Endothelial cell of umbilical vein (primary cell): ENCODE results near the gene CFAP46. TPM values are rescaled to one million over a fixed set of nuclear protein-coding genes. Genes with fewer than 3 reads are reported as not detected.

Source experiments
- BruUV-seq: library from RNA; stranded (reverse); fragments of 400-500 nt; replicated peaks from 2 replicates; lab custom pipeline; 2021; lab: Mats Ljungman, UMichigan
- CTCF ChIA-PET: fragments of 300-600, 350-600 bp; sonication (Branson Sonifier 250); formaldehyde crosslinking; loops from one replicate; lab custom pipeline; 2021; ENCODE audit warnings: antibody characterized with exemption, inconsistent platforms; lab: Charles Lee
- POLR2A ChIA-PET: fragments of 300-600, 350-600 bp; sonication (Branson Sonifier 250); formaldehyde crosslinking; loops from one replicate; lab custom pipeline; 2021; ENCODE audit warnings: antibody characterized with exemption, inconsistent platforms; lab: Charles Lee
- DNase-seq: peaks from one replicate; pipeline ENCODE4 v3.0.0-alpha.2; 2011; ENCODE audit warnings: low read depth, low spot score
- FAIRE-seq: peaks from 2 replicates; lab custom pipeline; 2011; peaks lifted over from hg19 to GRCh38; lab: Jason Lieb, UNC
- H2AFZ ChIP-seq: 2 replicates; pipeline ENCODE4 v1.6.0; 2012; ENCODE audit warnings: low read depth, low read length, control low read depth, inconsistent platforms
- H3K27ac ChIP-seq: 2 replicates; pipeline ENCODE4 v1.5.1; 2011; ENCODE audit warnings: low read depth, mild to moderate bottlenecking, control low read depth, low read length, moderate library complexity; ENCODE audit not compliant: insufficient read depth
- H3K27me3 ChIP-seq, 2 experiments: 2 replicates each; pipeline versions ENCODE4 v1.6.0 to v1.6.1; 2011; ENCODE audit warnings: low read length in 2 of 2, mixed read lengths in 1 of 2; ENCODE audit not compliant: control insufficient read depth in 2 of 2, insufficient read depth in 2 of 2
- H3K36me3 ChIP-seq, 2 experiments: 2 replicates in 1 of 2; 3 replicates in 1 of 2; pipeline ENCODE4 v1.5.1; 2011; ENCODE audit warnings: low read length in 2 of 2, mild to moderate bottlenecking in 1 of 2, moderate library complexity in 1 of 2; ENCODE audit not compliant: control insufficient read depth in 2 of 2, insufficient read depth in 2 of 2; ENCODE audit errors: extremely low read depth in 1 of 2
- H3K4me1 ChIP-seq: 3 replicates; pipeline ENCODE4 v1.5.1; 2011; ENCODE audit warnings: mild to moderate bottlenecking, low read length; ENCODE audit not compliant: control insufficient read depth, insufficient read depth; ENCODE audit errors: extremely low read depth
- H3K4me2 ChIP-seq: 2 replicates; pipeline ENCODE4 v1.6.1; 2011; ENCODE audit warnings: low read length, control low read depth, mixed read lengths; ENCODE audit not compliant: insufficient read depth
- H3K4me3 ChIP-seq, 3 experiments: fragments of 200-600 bp in 1 of 3; sonication (generic), shearing (Covaris generic) in 1 of 3; replicated peaks in 1 of 3; 2 replicates each; pipeline ENCODE4 v1.5.1; 2011 to 2016; ENCODE audit warnings: control low read depth in 3 of 3, low read length in 3 of 3, mild to moderate bottlenecking in 2 of 3, inconsistent platforms in 1 of 3, low read depth in 1 of 3, moderate library complexity in 1 of 3; ENCODE audit not compliant: insufficient read depth in 1 of 3
- H3K79me2 ChIP-seq: 2 replicates; pipeline ENCODE4 v1.6.0; 2012; ENCODE audit warnings: low read length, inconsistent platforms; ENCODE audit not compliant: control insufficient read depth, insufficient read depth
- H3K9ac ChIP-seq: replicated peaks from 2 replicates; pipeline ENCODE3; 2011; ENCODE audit warnings: low read length, control low read depth; ENCODE audit not compliant: insufficient read depth; ENCODE audit errors: extremely low read depth
- H3K9me1 ChIP-seq: replicated peaks from 3 replicates; pipeline ENCODE4 v1.6.0; 2011; ENCODE audit warnings: mild to moderate bottlenecking, low read length; ENCODE audit not compliant: control insufficient read depth, insufficient read depth; ENCODE audit errors: extremely low read depth
- H3K9me3 ChIP-seq: replicated peaks from 2 replicates; pipeline ENCODE4 v1.5.1; 2012; ENCODE audit warnings: low read length, inconsistent platforms; ENCODE audit not compliant: control insufficient read depth, insufficient read depth
- H4K20me1 ChIP-seq: replicated peaks from 2 replicates; pipeline ENCODE3; 2011; ENCODE audit warnings: mild to moderate bottlenecking, low read length; ENCODE audit not compliant: control insufficient read depth, insufficient read depth; ENCODE audit errors: extremely low read depth
- EZH2 ChIP-seq: IDR thresholded peaks from 2 replicates; pipeline ENCODE4 v1.6.1; 2012; ENCODE audit warnings: borderline replicate concordance, low read depth, mild to moderate bottlenecking, moderate library complexity, low read length, inconsistent platforms; ENCODE audit not compliant: severe bottlenecking
- FOS ChIP-seq: IDR thresholded peaks from 2 replicates; pipeline ENCODE4 v1.6.1; 2011; ENCODE audit warnings: mild to moderate bottlenecking, low read length, moderate library complexity, borderline replicate concordance; ENCODE audit not compliant: insufficient read depth
- GATA2 ChIP-seq: IDR thresholded peaks from 2 replicates; pipeline ENCODE4 v1.7.0; 2011; ENCODE audit warnings: low read depth, mild to moderate bottlenecking, moderate library complexity, mixed read lengths, low read length; ENCODE audit not compliant: insufficient read length, insufficient read depth
- JUN ChIP-seq: IDR thresholded peaks from 2 replicates; pipeline ENCODE4 v1.6.1; 2011; ENCODE audit warnings: borderline replicate concordance, low read depth; ENCODE audit not compliant: insufficient read length, insufficient read depth
- MYC ChIP-seq: IDR thresholded peaks from one replicate; pipeline ENCODE4 v1.6.1; 2011; ENCODE audit warnings: mild to moderate bottlenecking, low read depth, low read length
- POLR2A ChIP-seq: IDR thresholded peaks from 2 replicates; pipeline ENCODE4 v1.6.1; 2012; ENCODE audit warnings: low read depth, mild to moderate bottlenecking, control low read depth, low read length
- POLR2AphosphoS5 ChIP-seq: IDR thresholded peaks from 2 replicates; pipeline ENCODE4 v1.6.1; 2012; ENCODE audit warnings: low read depth, mild to moderate bottlenecking, control low read depth, low read length, moderate library complexity; ENCODE audit not compliant: insufficient read depth
- dilution Hi-C: fragments of 300-500 bp; cut with MboI; formaldehyde crosslinking; loops from one replicate; pipeline ENCODE4 v1.15.0; 2019; ENCODE audit warnings: low sequenced_read_pairs; ENCODE audit not compliant: extremely low pct_ligation_motif_present
- intact Hi-C: fragments of 100-400 bp; cut with micrococcal nuclease; formaldehyde crosslinking; loops from one replicate; pipeline ENCODE4 v1.10.0; 2022
- polyA plus RNA-seq, 4 experiments: library from polyadenylated mRNA; depleted of rRNA in 3 of 4; stranded (reverse) in 3 of 4; unstranded in 1 of 4; fragments of >200 nt; gene quantifications; 2 replicates each; pipeline versions ENCODE4 v1.2.1 to v1.2.3, GENCODE V29; 2011 to 2012; ENCODE audit warnings: missing spikeins in 1 of 4
- total RNA-seq: library from RNA; stranded (reverse); gene quantifications from 2 replicates; pipeline ENCODE4 v1.2.3, GENCODE V29; 2021
- TF ChIP-seq, protein P1 (sequence below), 2 donors: IDR thresholded peaks; 1 replicate in 1 of 2; 2 replicates in 1 of 2; pipeline ENCODE4 v1.5.1; 2011; ENCODE audit warnings: low read length in 2 of 2, mild to moderate bottlenecking in 2 of 2, moderate library complexity in 2 of 2, control low read depth in 1 of 2, inconsistent platforms in 1 of 2, low read depth in 1 of 2; ENCODE audit not compliant: insufficient read depth in 1 of 2; ENCODE audit errors: extremely low read depth in 1 of 2
- TF ChIP-seq, protein P2 (sequence below): IDR thresholded peaks from 2 replicates; pipeline ENCODE4 v1.6.1; 2011; ENCODE audit not compliant: insufficient read depth, insufficient read length

The CFAP46 gene
- total and polyA plus RNA-seq, 2 donors (not counting 3 experiments of a cell fraction or from before 2014, with no cell fraction given), result 0.75 to 0.98 TPM

DNA sequence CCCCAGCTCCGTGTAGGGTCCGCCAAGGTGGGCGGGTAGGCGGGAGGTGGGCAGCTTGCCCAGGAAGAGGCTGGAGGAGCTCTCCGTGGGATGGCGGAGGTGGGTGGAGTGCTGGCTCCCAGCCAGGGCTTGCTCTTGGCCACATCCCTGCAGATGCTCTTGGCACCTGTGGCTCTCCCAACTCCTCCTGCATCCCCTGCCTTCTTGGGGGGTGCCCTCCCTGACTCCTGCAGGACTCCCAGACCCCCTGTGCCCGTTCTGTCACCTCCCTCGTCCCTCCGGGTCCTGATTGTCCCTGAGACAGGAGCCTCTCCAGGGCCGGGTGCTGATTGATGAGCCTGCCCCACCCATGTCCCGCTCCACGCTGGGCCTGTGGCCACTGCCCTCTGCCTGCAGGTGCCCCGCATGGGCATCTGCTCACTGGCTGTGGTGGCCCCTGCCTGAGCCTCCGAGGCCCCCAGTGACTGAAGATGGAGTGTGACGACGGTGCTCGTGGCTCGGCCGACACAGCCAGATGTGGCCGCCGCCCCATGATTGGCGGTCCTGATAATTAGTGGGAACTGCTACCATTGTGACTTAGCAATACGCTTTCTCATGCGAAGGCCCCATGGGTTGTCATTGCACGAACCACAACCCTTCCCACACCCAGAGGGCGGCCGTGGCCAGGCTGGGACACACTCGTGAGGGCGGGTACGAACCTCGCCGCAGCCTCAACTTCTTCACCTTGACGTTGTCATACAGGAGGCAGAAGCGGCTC lies 23.6 kb downstream of the CFAP46 start:
- H3K79me2 ChIP-seq, result no peaks in the 10 kb centered on the region
- CTCF ChIA-PET, result no interaction called here
- no peaks in the 10 kb centered on the region for H3K4me1 ChIP-seq
- no peak overlapping the region for H2AFZ ChIP-seq
- H3K36me3 ChIP-seq, result no peaks in the 10 kb centered on the region
- no peak overlapping the region for H3K27ac ChIP-seq
- TF ChIP-seq JUN (no peak), FOS (no peak), EZH2 (no peak), POLR2A (no peak), POLR2AphosphoS5 (no peak), GATA2 (no peak), MYC (no peak)
- TF ChIP-seq, protein P1, sequence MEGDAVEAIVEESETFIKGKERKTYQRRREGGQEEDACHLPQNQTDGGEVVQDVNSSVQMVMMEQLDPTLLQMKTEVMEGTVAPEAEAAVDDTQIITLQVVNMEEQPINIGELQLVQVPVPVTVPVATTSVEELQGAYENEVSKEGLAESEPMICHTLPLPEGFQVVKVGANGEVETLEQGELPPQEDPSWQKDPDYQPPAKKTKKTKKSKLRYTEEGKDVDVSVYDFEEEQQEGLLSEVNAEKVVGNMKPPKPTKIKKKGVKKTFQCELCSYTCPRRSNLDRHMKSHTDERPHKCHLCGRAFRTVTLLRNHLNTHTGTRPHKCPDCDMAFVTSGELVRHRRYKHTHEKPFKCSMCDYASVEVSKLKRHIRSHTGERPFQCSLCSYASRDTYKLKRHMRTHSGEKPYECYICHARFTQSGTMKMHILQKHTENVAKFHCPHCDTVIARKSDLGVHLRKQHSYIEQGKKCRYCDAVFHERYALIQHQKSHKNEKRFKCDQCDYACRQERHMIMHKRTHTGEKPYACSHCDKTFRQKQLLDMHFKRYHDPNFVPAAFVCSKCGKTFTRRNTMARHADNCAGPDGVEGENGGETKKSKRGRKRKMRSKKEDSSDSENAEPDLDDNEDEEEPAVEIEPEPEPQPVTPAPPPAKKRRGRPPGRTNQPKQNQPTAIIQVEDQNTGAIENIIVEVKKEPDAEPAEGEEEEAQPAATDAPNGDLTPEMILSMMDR (IDR thresholded peaks at IDR 0.05; ENCODE audit: extremely low read depth in 1 of 2, insufficient read depth in 1 of 2, low read depth in 1 of 2, low read length in 2 of 2), result no peak
- TF ChIP-seq, protein P2, sequence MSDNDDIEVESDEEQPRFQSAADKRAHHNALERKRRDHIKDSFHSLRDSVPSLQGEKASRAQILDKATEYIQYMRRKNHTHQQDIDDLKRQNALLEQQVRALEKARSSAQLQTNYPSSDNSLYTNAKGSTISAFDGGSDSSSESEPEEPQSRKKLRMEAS, result no peak
- dilution Hi-C loops, result no loop called here
- FAIRE-seq (no peak), DNase-seq (no peak)
- H3K9me1 ChIP-seq, result no peaks in the 10 kb centered on the region
- no peaks in the 10 kb centered on the region for H3K9me3 ChIP-seq
- no peak overlapping the region for H3K4me2 ChIP-seq
- no peak overlapping the region for H3K9ac ChIP-seq
- no peak overlapping the region for H3K4me3 ChIP-seq
- intact Hi-C loops, result no loop called here
- no TSS peak for BruUV-seq
- POLR2A ChIA-PET, result no interaction called here
- H3K27me3 ChIP-seq, result no peaks in the 10 kb centered on the region
- H4K20me1 ChIP-seq, result no peaks in the 10 kb centered on the region
